Superior temporal gyrus (tissue), 1 donor: ENCODE measurements around the gene RSPH6A.

ENCODE experiments used
- DNase-seq: peaks from one replicate; pipeline ENCODE4 v3.0.0-alpha.2; 2016; ENCODE audit errors: extremely low spot score

Gene RSPH6A

GRCh38 chr19:45781214-45782161 lies 33.6 kb downstream of the RSPH6A start:
- no peak for DNase-seq

- DNase-seq = no peak
Measured at GRCh38 chr19:45780448-45781213, 34.5 kb downstream of the RSPH6A start.

GRCh38 chr19:45780146-45780447 lies 35.0 kb downstream of the RSPH6A start:
- no peak for DNase-seq

GRCh38 chr19:45779231-45780145 lies 35.6 kb downstream of the RSPH6A start:
- no peak for DNase-seq

GRCh38 chr19:45778010-45778661 lies 37.0 kb downstream of the RSPH6A start:
- DNase-seq = no peak

- DNase-seq = no peak
Measured at GRCh38 chr19:45777395-45777961, 37.6 kb downstream of the RSPH6A start.

- no peak for DNase-seq
Measured at GRCh38 chr19:45774765-45775164, 40.3 kb downstream of the RSPH6A start.

- no peak for DNase-seq
Measured at GRCh38 chr19:45773384-45773783, 41.7 kb downstream of the RSPH6A start.

- DNase-seq = no peak
Measured at GRCh38 chr19:45772912-45773311, 42.2 kb downstream of the RSPH6A start.

- no peak for DNase-seq
Measured at GRCh38 chr19:45772130-45772840, 42.8 kb downstream of the RSPH6A start.

GRCh38 chr19:45771311-45771933 lies 43.7 kb downstream of the RSPH6A start:
- DNase-seq = no peak

- peak; percentile 91 for DNase-seq
Measured at GRCh38 chr19:45770192-45771101, 44.7 kb downstream of the RSPH6A start.

- peak; percentile 67 for DNase-seq
Measured at GRCh38 chr19:45769821-45770191, 45.3 kb downstream of the RSPH6A start.

- peak; percentile 96 for DNase-seq
Measured at GRCh38 chr19:45768984-45769782, 45.9 kb downstream of the RSPH6A start, which contains the start of gene SIX5. SIX5 (minus strand) TSS chr19:45769252; CDS start chr19:45768844, 408 bp downstream.

- no peak for DNase-seq
Measured at GRCh38 chr19:45768655-45768983, 46.5 kb downstream of the RSPH6A start.

GRCh38 chr19:45767881-45768654 lies 47.0 kb downstream of the RSPH6A start:
- peak; percentile 16 for DNase-seq

GRCh38 chr19:45767410-45767880 lies 47.7 kb downstream of the RSPH6A start:
- DNase-seq = no peak
